Mesenchymal stem cell (in vitro differentiated cells and primary cell): ENCODE results near the gene TUBD1.

Experiments used
- DNase-seq: peaks from one replicate; pipeline ENCODE4 v3.0.0-alpha.2; 2013
- H2AFZ ChIP-seq: one replicate; pipeline ENCODE4 v1.6.1; 2013; ENCODE audit warnings: low read depth, mild to moderate bottlenecking, control low read depth, inconsistent platforms, low read length, moderate library complexity
- H2AK5ac ChIP-seq: 2 replicates; pipeline ENCODE4 v1.6.1; 2013; ENCODE audit warnings: low read length, moderate library complexity, mild to moderate bottlenecking, inconsistent platforms; ENCODE audit not compliant: severe bottlenecking
- H2BK120ac ChIP-seq: one replicate; pipeline ENCODE4 v1.6.1; 2013; ENCODE audit warnings: low read depth, mild to moderate bottlenecking, inconsistent platforms, low read length, moderate library complexity
- H2BK12ac ChIP-seq, 2 experiments: one replicate each; pipeline ENCODE4 v1.6.1; 2013; ENCODE audit warnings: inconsistent platforms in 2 of 2, low read length in 2 of 2, mild to moderate bottlenecking in 2 of 2, moderate library complexity in 2 of 2, control low read depth in 1 of 2
- H2BK15ac ChIP-seq: one replicate; pipeline ENCODE4 v1.6.1; 2013; ENCODE audit warnings: mild to moderate bottlenecking, low read depth, inconsistent platforms; ENCODE audit not compliant: poor library complexity, severe bottlenecking
- H2BK5ac ChIP-seq: 2 replicates; pipeline ENCODE4 v1.6.1; 2013; ENCODE audit warnings: low read depth, mild to moderate bottlenecking, low read length, control low read depth, inconsistent platforms; ENCODE audit not compliant: poor library complexity, severe bottlenecking
- H3K14ac ChIP-seq, 2 experiments: one replicate each; pipeline ENCODE4 v1.6.1; 2013; ENCODE audit warnings: inconsistent platforms in 2 of 2, low read length in 2 of 2, control low read depth in 1 of 2, mild to moderate bottlenecking in 1 of 2, moderate library complexity in 1 of 2
- H3K18ac ChIP-seq, 2 experiments: one replicate each; pipeline ENCODE4 v1.6.1; 2013; ENCODE audit warnings: inconsistent platforms in 2 of 2, low read length in 2 of 2, control low read depth in 1 of 2, low read depth in 1 of 2, mild to moderate bottlenecking in 1 of 2
- H3K23ac ChIP-seq, 2 experiments: one replicate each; pipeline ENCODE4 v1.6.1; 2013; ENCODE audit warnings: inconsistent platforms in 2 of 2, low read length in 2 of 2, mild to moderate bottlenecking in 2 of 2, moderate library complexity in 2 of 2, control low read depth in 1 of 2
- H3K27ac ChIP-seq: 2 replicates; pipeline ENCODE4 v1.5.1; 2013; ENCODE audit warnings: mild to moderate bottlenecking, moderate library complexity, low read length, control low read depth, inconsistent platforms; ENCODE audit not compliant: poor library complexity, severe bottlenecking
- H3K27me3 ChIP-seq, 2 experiments: 2 replicates each; pipeline versions ENCODE4 v1.6.1 to v1.7.0; 2013; ENCODE audit warnings: low read length in 2 of 2, mild to moderate bottlenecking in 2 of 2, moderate library complexity in 2 of 2, control low read depth in 1 of 2, inconsistent platforms in 1 of 2; ENCODE audit not compliant: control insufficient read depth in 1 of 2, insufficient read depth in 1 of 2
- H3K36me3 ChIP-seq, 2 experiments: 2 replicates each; pipeline versions ENCODE4 v1.6.1 to v1.7.0; 2013; ENCODE audit warnings: low read length in 2 of 2, control low read depth in 1 of 2, inconsistent platforms in 1 of 2, low read depth in 1 of 2, mild to moderate bottlenecking in 1 of 2; ENCODE audit not compliant: insufficient read depth in 2 of 2, control insufficient read depth in 1 of 2
- H3K4ac ChIP-seq, 2 experiments: one replicate each; pipeline ENCODE4 v1.6.1; 2013; ENCODE audit warnings: inconsistent platforms in 2 of 2, low read length in 2 of 2, mild to moderate bottlenecking in 2 of 2, moderate library complexity in 2 of 2, control low read depth in 1 of 2, low read depth in 1 of 2
- H3K4me1 ChIP-seq: 2 replicates; pipeline ENCODE4 v1.6.1; 2013; ENCODE audit warnings: low read depth, low read length, control low read depth; ENCODE audit not compliant: control insufficient read depth, insufficient read depth
- H3K4me2 ChIP-seq: 2 replicates; pipeline ENCODE4 v1.6.1; 2013; ENCODE audit warnings: low read length, mild to moderate bottlenecking, inconsistent platforms; ENCODE audit not compliant: poor library complexity, severe bottlenecking
- H3K4me3 ChIP-seq, 2 experiments: 2 replicates each; pipeline versions ENCODE4 v1.5.1 to v1.7.0; 2013; ENCODE audit warnings: low read length in 2 of 2, mild to moderate bottlenecking in 2 of 2, control low read depth in 1 of 2, low read depth in 1 of 2; ENCODE audit not compliant: insufficient read depth in 1 of 2
- H3K79me1 ChIP-seq: replicated peaks from 2 replicates; pipeline ENCODE4 v1.6.1; 2013; ENCODE audit warnings: mild to moderate bottlenecking, control low read depth, low read length, inconsistent platforms; ENCODE audit not compliant: poor library complexity, severe bottlenecking
- H3K9ac ChIP-seq: 2 replicates; pipeline ENCODE4 v1.7.0; 2013; ENCODE audit warnings: mild to moderate bottlenecking, low read length, moderate library complexity
- H3K9me3 ChIP-seq: 2 replicates; pipeline ENCODE4 v1.7.0; 2013; ENCODE audit warnings: mild to moderate bottlenecking, low read length; ENCODE audit not compliant: control insufficient read depth
- H4K8ac ChIP-seq: one replicate; pipeline ENCODE4 v1.6.1; 2013; ENCODE audit warnings: inconsistent platforms, mild to moderate bottlenecking, low read length, moderate library complexity
- H4K91ac ChIP-seq: one replicate; pipeline ENCODE4 v1.6.1; 2013; ENCODE audit warnings: mild to moderate bottlenecking, low read length, inconsistent platforms
- WGBS: methylation state at CpG from one replicate; pipeline ENCODE4 v1.1.7; 2013; ENCODE audit warnings: mixed read lengths; 5-methylcytosine and 5-hydroxymethylcytosine counted together

Gene TUBD1

GRCh38 chr17:59837308-59838051, 55.3 kb downstream of the TUBD1 start:
- Histone ChIP-seq H3K9ac (peak overlapping the region; percentile 99), H2AK5ac (peak overlapping the region; percentile 96)

GRCh38 chr17:59832883-59833379, 59.8 kb downstream of the TUBD1 start:
- peaks cover 12% of the 10 kb centered on the region for H3K4me1 ChIP-seq
- H3K9me3 ChIP-seq, result no peaks in the 10 kb centered on the region
- no peak overlapping the region for H3K14ac ChIP-seq
- H3K23ac ChIP-seq, result no peak overlapping the region
- no peak overlapping the region for H2AFZ ChIP-seq
- WGBS, result 47% methylated on average over 3 of the region's 4 CpGs
- H3K27ac ChIP-seq, result peak overlapping the region; percentile 82
- DNase-seq, result peak; percentile 60
- H3K4me3 ChIP-seq, result no peak overlapping the region
- no peak overlapping the region for H2BK15ac ChIP-seq
- peaks cover 3% of the 10 kb centered on the region for H3K79me1 ChIP-seq
- H2BK5ac ChIP-seq, result no peak overlapping the region
- no peak overlapping the region for H4K91ac ChIP-seq
- no peak overlapping the region for H3K18ac ChIP-seq
- no peak overlapping the region for H2AK5ac ChIP-seq
- H3K9ac ChIP-seq, result no peak overlapping the region
- no peak overlapping the region for H3K4ac ChIP-seq
- no peak overlapping the region for H3K4me2 ChIP-seq
- no peaks in the 10 kb centered on the region for H3K27me3 ChIP-seq
- H3K36me3 ChIP-seq, result peaks cover 0 to 6% of the 10 kb centered on the region in 2 experiments
- no peak overlapping the region for H2BK12ac ChIP-seq
- no peak overlapping the region for H4K8ac ChIP-seq
- no peak overlapping the region for H2BK120ac ChIP-seq

More at GRCh38 chr17:59837308-59838051, 55.3 kb downstream of the TUBD1 start:
- H3K36me3 ChIP-seq, result peaks cover 6 to 37% of the 10 kb centered on the region in 2 experiments
- peak overlapping the region in 1 of 2 experiments; percentile 47 for H3K4ac ChIP-seq
- no peaks in the 10 kb centered on the region for H3K9me3 ChIP-seq
- peaks cover 3% of the 10 kb centered on the region for H3K4me1 ChIP-seq
- H3K79me1 ChIP-seq, result peaks cover 3% of the 10 kb centered on the region
- no peak overlapping the region for H3K14ac ChIP-seq
- WGBS, result 0% methylated on average over 7 of the region's 8 CpGs
- H3K23ac ChIP-seq, result no peak overlapping the region
- H3K18ac ChIP-seq, result peak overlapping the region in 1 of 2 experiments; percentile 62
- H3K27me3 ChIP-seq, result no peaks in the 10 kb centered on the region
- H2BK5ac ChIP-seq, result peak overlapping the region; percentile 96
- H2BK120ac ChIP-seq, result peak overlapping the region; percentile 89
- H2BK15ac ChIP-seq, result no peak overlapping the region
- no peak overlapping the region for H3K4me2 ChIP-seq
- H2BK12ac ChIP-seq, result no peak overlapping the region
- no peak overlapping the region for H4K8ac ChIP-seq
- H2AFZ ChIP-seq, result no peak overlapping the region
- peak overlapping the region; percentile 100 for H3K27ac ChIP-seq
- peak overlapping the region in 1 of 2 experiments; percentile 97 for H3K4me3 ChIP-seq
- no peak overlapping the region for H4K91ac ChIP-seq
- DNase-seq, result peak; percentile 100

GRCh38 chr17:59830846-59831486, 61.8 kb downstream of the TUBD1 start:
- Histone ChIP-seq H3K18ac (peak overlapping the region; percentile 71 to 89), H3K79me1 (peaks cover 4% of the 10 kb centered on the region), H3K4me2 (no peak overlapping the region), H3K4me1 (peaks cover 20% of the 10 kb centered on the region), H4K8ac (peak overlapping the region; percentile 49), H3K27me3 (no peaks in the 10 kb centered on the region), H2AFZ (no peak overlapping the region), H2BK5ac (peak overlapping the region; percentile 93), H2BK15ac (peak overlapping the region; percentile 3), H2BK120ac (peak overlapping the region; percentile 71), H3K4me3 (no peak overlapping the region), H2BK12ac (peak overlapping the region; percentile 85 to 100), H3K4ac (peak overlapping the region; percentile 86 to 94), H3K14ac (no peak overlapping the region), H3K27ac (peak overlapping the region; percentile 96), H3K23ac (no peak overlapping the region), H3K36me3 (peaks cover 0 to 6% of the 10 kb centered on the region in 2 experiments), H3K9ac (peak overlapping the region; percentile 88), H4K91ac (peak overlapping the region; percentile 99), H3K9me3 (no peaks in the 10 kb centered on the region), H2AK5ac (peak overlapping the region; percentile 100)
- peak; percentile 22 for DNase-seq
- WGBS, result no CpG with 5 or more reads among the region's 1 CpG
